MM.1S (cell line): ENCODE data around the gene PKMYT1.

Experiments used
- CTCF ChIP-seq: fragments of 300-600 bp; sonication (generic); IDR thresholded peaks from 2 replicates; pipeline ENCODE4 v1.5.1; 2016; ENCODE audit warnings: antibody characterized with exemption, low read length, mixed read lengths
- EZH2 ChIP-seq: fragments of 300-600 bp; sonication (generic); optimal IDR thresholded peaks from 2 replicates; pipeline ENCODE3; 2017; ENCODE audit warnings: low read depth, mild to moderate bottlenecking, antibody characterized with exemption, low read length, mixed read lengths

DNA sequence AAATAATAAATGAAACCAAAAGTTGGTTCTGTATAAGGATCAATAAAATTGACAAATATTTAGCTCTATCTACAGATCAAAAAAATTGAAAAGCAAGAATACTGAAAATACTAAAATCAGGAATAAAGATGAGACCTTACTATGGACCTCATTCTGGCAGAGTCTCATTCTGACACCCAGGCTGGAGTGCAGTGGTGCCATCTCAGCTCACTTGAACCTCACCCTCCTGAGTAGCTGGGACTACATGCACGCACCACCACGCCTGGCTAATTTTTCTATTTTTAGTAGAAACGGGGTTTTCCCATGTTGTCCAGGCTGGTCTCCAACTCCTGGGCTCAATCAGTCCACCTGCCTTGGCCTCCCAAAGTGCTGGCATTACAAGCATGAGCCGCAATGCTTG lies 38.2 kb downstream of the PKMYT1 start:
- TF ChIP-seq CTCF (no peak), EZH2 (no peak)
